KOPT-K1 (cell line): ENCODE results near the gene CCDC186.

Experiments
- H3K27ac ChIP-seq: fragments of 200-600 bp; sonication (generic); 2 replicates; pipeline ENCODE4 v1.5.1; 2016; ENCODE audit warnings: antibody characterized with exemption, mild to moderate bottlenecking, low read depth, low read length; ENCODE audit not compliant: poor library complexity, severe bottlenecking
- H3K36me3 ChIP-seq: fragments of 200-600 bp; sonication (generic); 2 replicates; pipeline ENCODE4 v1.5.1; 2017; ENCODE audit warnings: antibody characterized with exemption, mild to moderate bottlenecking, low read length, moderate library complexity; ENCODE audit not compliant: insufficient read depth
- H3K9me3 ChIP-seq: fragments of 200-600 bp; sonication (generic); 2 replicates; pipeline ENCODE4 v1.5.1; 2017; ENCODE audit warnings: antibody characterized with exemption, low read length, mild to moderate bottlenecking; ENCODE audit not compliant: insufficient read depth, poor library complexity, severe bottlenecking

The CCDC186 gene

GRCh38 chr10:114173921-114174694 is at the start of gene CCDC186:
Gene CCDC186, minus strand, starts transcription at chr10:114174203. Its CDS starts 10,935 bp downstream, at chr10:114163268.
- peak within 1 kb of the TSS; percentile 67 for H3K27ac ChIP-seq
- peaks cover 5% of the 10 kb centered on the region for H3K9me3 ChIP-seq

GRCh38 chr10:114223066-114223465 is 49.1 kb upstream of the CCDC186 start:
- Histone ChIP-seq H3K9me3 (no peaks in the 10 kb centered on the region), H3K27ac (no peak overlapping the region), H3K36me3 (no peaks in the 10 kb centered on the region)

More at GRCh38 chr10:114173921-114174694, at the start of gene CCDC186:
- no peaks in the 10 kb centered on the region for H3K36me3 ChIP-seq

- Histone ChIP-seq H3K9me3 (no peaks in the 10 kb centered on the region), H3K27ac (no peak overlapping the region), H3K36me3 (no peaks in the 10 kb centered on the region)
Measured at GRCh38 chr10:114221235-114221634, 47.2 kb upstream of the CCDC186 start.

- no peaks in the 10 kb centered on the region for H3K36me3 ChIP-seq
- no peak overlapping the region for H3K27ac ChIP-seq
Measured at GRCh38 chr10:114220281-114220680, 46.3 kb upstream of the CCDC186 start.

GRCh38 chr10:114215033-114215432 is 41.0 kb upstream of the CCDC186 start:
- no peaks in the 10 kb centered on the region for H3K9me3 ChIP-seq
- H3K27ac ChIP-seq: no peak overlapping the region
- H3K36me3 ChIP-seq: no peaks in the 10 kb centered on the region

More at GRCh38 chr10:114220281-114220680, 46.3 kb upstream of the CCDC186 start:
- no peaks in the 10 kb centered on the region for H3K9me3 ChIP-seq

- H3K27ac ChIP-seq: no peak overlapping the region
- H3K9me3 ChIP-seq: no peaks in the 10 kb centered on the region
- H3K36me3 ChIP-seq: no peaks in the 10 kb centered on the region
Measured at GRCh38 chr10:114212153-114212552, 38.1 kb upstream of the CCDC186 start.

GRCh38 chr10:114208351-114208750 is 34.3 kb upstream of the CCDC186 start:
- no peaks in the 10 kb centered on the region for H3K9me3 ChIP-seq
- no peak overlapping the region for H3K27ac ChIP-seq
- H3K36me3 ChIP-seq: no peaks in the 10 kb centered on the region

GRCh38 chr10:114207349-114207748 is 33.3 kb upstream of the CCDC186 start:
- no peak overlapping the region for H3K27ac ChIP-seq

GRCh38 chr10:114206902-114207301 is 32.9 kb upstream of the CCDC186 start:
- H3K9me3 ChIP-seq: no peaks in the 10 kb centered on the region
- H3K36me3 ChIP-seq: no peaks in the 10 kb centered on the region
- H3K27ac ChIP-seq: no peak overlapping the region

More at GRCh38 chr10:114207349-114207748, 33.3 kb upstream of the CCDC186 start:
- Histone ChIP-seq H3K9me3 (no peaks in the 10 kb centered on the region), H3K36me3 (no peaks in the 10 kb centered on the region)

GRCh38 chr10:114202812-114203211 is 28.8 kb upstream of the CCDC186 start:
- H3K27ac ChIP-seq: no peak overlapping the region
- no peaks in the 10 kb centered on the region for H3K36me3 ChIP-seq
- H3K9me3 ChIP-seq: no peaks in the 10 kb centered on the region

GRCh38 chr10:114199239-114199638 is 25.2 kb upstream of the CCDC186 start:
- Histone ChIP-seq H3K9me3 (no peaks in the 10 kb centered on the region), H3K36me3 (no peaks in the 10 kb centered on the region), H3K27ac (no peak overlapping the region)

- Histone ChIP-seq H3K27ac (no peak overlapping the region), H3K9me3 (no peaks in the 10 kb centered on the region), H3K36me3 (no peaks in the 10 kb centered on the region)
Measured at GRCh38 chr10:114195079-114195478, 21.1 kb upstream of the CCDC186 start.

- Histone ChIP-seq H3K9me3 (no peaks in the 10 kb centered on the region), H3K36me3 (no peaks in the 10 kb centered on the region), H3K27ac (no peak overlapping the region)
Measured at GRCh38 chr10:114189700-114190099, 15.7 kb upstream of the CCDC186 start.

GRCh38 chr10:114188900-114189299 is 14.9 kb upstream of the CCDC186 start:
- Histone ChIP-seq H3K9me3 (no peaks in the 10 kb centered on the region), H3K27ac (no peak overlapping the region), H3K36me3 (no peaks in the 10 kb centered on the region)

GRCh38 chr10:114188001-114188400 is 14.0 kb upstream of the CCDC186 start:
- H3K27ac ChIP-seq: no peak overlapping the region
- H3K36me3 ChIP-seq: no peaks in the 10 kb centered on the region
- H3K9me3 ChIP-seq: no peaks in the 10 kb centered on the region

- H3K27ac ChIP-seq: no peak overlapping the region
- H3K9me3 ChIP-seq: no peaks in the 10 kb centered on the region
- H3K36me3 ChIP-seq: no peaks in the 10 kb centered on the region
Measured at GRCh38 chr10:114184276-114184675, 10.3 kb upstream of the CCDC186 start.
